Mononuclear cell (primary cell): ENCODE results near the gene PITRM1. TPM values are rescaled to one million over a fixed set of nuclear protein-coding genes. Genes with fewer than 3 reads are reported as not detected.

Experiments
- H3K27me3 ChIP-seq: 2 replicates; pipeline ENCODE4 v1.6.0; 2011; ENCODE audit warnings: low read length, control low read depth; ENCODE audit not compliant: insufficient read depth
- H3K4me1 ChIP-seq: 2 replicates; pipeline ENCODE4 v1.5.1; 2011; ENCODE audit warnings: mild to moderate bottlenecking, low read length, control low read depth; ENCODE audit not compliant: insufficient read depth
- H3K4me3 ChIP-seq: 2 replicates; pipeline ENCODE4 v1.5.1; 2011; ENCODE audit warnings: mild to moderate bottlenecking, low read length, moderate library complexity
- H3K9me3 ChIP-seq: 2 replicates; pipeline ENCODE4 v1.5.1; 2011; ENCODE audit warnings: low read depth, mild to moderate bottlenecking, control low read depth, low read length
- total RNA-seq: library from RNA; depleted of rRNA; stranded (reverse); fragments of >200 nt; gene quantifications from one replicate; pipeline ENCODE4 v1.2.3, GENCODE V29; 2012

Gene PITRM1
- total RNA-seq, 1 donor, result 52.7 TPM

DNA sequence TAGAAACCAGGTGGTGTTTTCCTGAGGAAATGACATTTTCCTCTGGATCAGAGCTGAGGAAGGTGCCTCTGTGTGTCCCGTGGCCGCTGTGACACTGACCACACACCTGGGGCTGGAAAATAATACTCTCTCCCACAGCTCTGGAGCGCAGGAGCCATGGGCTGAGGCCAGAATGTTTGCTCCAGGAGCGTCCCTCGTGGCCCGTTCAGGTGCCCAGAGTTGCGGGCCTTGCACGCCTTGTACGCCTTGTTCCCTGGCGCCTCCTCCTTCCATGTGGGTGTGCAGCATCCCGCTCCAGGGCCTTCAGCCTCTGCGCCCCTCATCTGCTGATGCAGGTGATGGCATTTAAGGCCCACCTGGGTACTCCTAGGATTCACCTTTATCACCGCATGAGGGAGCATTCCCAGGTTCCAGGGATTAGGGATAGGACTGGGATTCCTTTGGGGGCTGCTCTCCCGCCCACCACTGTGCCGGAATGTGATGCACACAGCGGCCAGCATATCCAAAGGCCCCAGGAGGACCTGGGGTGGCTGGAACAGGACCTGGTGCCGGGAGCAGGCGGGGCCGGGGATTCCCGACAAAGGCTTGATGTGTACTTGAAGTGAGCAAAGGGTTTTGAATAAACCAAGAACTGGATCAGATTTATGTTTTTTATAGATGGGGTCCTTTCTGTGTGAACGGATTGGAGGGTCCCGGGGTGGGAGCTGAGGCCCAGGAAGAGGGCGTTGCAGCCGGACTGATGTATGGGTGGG is 44.0 kb downstream of the PITRM1 start:
- H3K27me3 ChIP-seq, result no peaks in the 10 kb centered on the region
- H3K9me3 ChIP-seq, result no peaks in the 10 kb centered on the region

DNA sequence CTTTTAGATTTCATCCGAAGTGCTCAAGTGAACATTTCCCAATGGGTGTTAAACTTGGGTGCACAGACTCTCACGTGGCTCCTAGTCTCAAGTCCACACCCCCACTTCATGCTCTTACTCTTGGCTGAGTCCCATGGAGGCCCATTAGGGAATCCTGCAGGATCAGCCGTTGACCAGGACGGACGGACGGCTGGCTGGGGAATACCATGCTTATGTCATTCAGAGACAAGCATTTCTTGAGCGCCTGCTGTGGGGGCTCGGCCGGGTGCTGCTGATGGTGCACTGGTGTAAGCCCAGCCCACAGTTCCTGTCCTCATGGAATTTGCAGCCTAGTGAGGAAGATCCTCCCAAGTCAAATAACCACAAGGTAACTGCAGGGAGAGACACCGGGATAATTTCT is 44.7 kb downstream of the PITRM1 start:
- Histone ChIP-seq H3K27me3 (no peaks in the 10 kb centered on the region), H3K9me3 (no peaks in the 10 kb centered on the region), H3K4me3 (no peak overlapping the region), H3K4me1 (no peaks in the 10 kb centered on the region)

More for the DNA sequence above, 44.0 kb downstream of the PITRM1 start:
- Histone ChIP-seq H3K4me3 (no peak overlapping the region), H3K4me1 (no peaks in the 10 kb centered on the region)

DNA sequence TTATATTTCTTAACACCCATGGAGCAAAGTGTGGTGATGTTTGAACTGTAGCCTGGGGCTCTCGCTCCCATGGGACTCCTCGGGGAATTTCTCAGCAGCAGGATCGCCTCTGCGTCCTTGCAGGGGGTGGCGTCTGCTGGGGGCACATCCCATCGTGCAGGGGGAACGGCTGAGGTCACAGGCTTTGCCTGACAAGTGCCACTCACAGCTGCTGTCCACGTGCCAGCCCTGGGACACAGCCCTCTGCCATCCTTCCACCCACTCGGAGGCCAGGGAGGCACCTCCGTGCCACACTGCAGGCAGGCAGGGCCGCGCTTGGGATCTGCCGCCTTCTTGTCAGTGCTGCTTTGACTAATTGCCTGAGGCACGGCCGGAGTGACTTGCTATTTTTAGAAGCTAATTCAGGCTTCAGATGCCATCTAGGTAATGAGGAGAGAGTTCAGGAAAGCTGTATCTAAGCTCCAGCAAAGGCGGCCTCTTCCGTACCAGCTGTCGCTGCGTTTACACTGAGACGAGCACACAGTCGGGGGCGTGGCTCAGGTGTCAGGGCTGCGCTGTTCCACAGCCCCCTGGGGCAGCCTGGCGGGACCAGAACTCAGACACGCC is 45.7 kb downstream of the PITRM1 start:
- no peaks in the 10 kb centered on the region for H3K27me3 ChIP-seq
- no peaks in the 10 kb centered on the region for H3K4me1 ChIP-seq
- no peak overlapping the region for H3K4me3 ChIP-seq
- no peaks in the 10 kb centered on the region for H3K9me3 ChIP-seq

DNA sequence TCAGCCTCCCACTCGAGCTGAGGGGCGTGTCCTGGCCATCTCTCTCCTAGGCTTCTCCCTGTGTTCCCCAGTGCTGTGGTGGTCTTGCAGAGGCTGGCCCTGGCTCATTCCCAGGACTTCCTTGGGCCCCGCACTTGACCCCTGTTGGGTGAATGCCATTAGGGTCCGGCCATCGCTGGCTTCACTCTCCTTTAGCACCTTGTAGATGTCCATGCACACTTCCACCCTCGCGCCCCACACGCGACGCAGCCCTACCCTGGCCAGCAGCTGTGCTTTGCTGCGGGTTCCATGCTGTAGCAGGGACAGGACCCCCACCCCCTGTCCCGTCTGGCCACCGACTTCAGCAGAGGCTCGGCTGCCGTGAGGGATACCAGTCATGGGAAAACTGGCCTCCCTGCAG is 46.3 kb downstream of the PITRM1 start:
- Histone ChIP-seq H3K9me3 (no peaks in the 10 kb centered on the region), H3K4me3 (no peak overlapping the region), H3K27me3 (no peaks in the 10 kb centered on the region), H3K4me1 (no peaks in the 10 kb centered on the region)

DNA sequence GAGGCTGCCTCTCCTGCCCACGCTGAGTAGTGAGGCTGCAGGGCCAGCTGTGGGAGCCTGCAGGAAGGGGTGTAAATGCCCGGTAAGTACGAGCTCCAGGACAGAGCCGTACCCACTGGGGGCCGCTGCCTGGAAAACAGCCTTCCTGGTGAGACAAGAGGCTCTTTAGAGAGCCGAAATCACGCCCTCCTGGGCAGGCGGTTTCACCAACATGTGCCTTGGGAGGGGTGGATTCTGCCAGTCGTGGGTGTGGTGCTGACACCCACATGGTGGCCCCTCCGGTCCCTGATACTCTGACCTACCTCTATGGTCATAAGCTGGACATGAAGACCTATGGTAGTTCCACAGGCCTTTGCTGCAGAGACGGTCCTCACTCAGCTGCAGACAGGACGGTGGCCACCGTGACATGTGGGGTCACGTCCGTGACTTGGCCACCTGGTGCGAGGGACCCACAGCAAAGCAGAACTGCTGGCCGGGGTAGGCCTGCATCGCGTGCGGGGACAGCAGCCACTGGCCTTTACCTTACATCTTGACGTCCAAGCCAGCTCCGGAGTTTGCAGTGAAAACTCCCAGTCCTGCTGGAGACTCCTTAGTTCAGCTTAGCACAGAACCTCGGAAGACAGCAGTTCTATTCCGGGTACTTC is 46.9 kb downstream of the PITRM1 start:
- H3K9me3 ChIP-seq, result no peaks in the 10 kb centered on the region
- no peaks in the 10 kb centered on the region for H3K4me1 ChIP-seq
- no peak overlapping the region for H3K4me3 ChIP-seq
- no peaks in the 10 kb centered on the region for H3K27me3 ChIP-seq

DNA sequence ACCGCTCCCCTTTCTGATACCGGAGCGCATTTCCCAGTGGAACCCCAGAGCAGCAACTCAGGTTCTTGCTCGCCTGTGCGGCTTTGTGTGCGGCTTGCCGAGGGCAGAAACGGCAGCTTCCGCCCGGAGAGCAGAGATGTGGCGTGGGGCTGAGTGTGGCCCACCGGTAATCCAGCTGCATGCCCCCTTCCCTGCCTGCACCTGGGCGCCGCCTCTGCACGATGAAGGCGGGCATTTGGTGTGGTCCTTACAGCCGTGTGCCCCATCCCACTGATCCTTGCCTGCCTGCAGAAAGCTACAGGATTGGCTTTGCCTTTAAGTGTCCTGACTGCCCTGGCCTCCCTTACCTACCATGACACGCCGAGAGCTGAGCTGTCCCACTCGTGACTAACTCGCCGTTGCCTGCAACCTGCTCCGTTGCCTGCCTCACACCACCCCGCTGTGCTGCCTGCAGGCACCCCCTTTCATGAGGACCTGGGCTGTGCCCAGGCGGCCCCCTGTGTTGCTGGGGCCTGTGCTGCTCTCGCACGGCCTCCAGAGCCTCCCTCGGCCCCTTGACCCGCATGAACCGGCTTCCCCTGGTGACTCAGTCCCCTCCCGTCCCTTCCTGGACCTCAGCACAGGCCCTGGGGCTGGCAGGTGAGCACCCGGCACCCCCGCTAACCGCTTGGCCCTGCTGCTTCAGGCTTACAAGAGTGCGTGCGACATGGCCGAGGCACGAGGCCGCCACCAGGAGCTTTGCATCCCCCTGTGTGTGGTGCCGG is 48.0 kb downstream of the PITRM1 start:
- Histone ChIP-seq H3K4me3 (no peak overlapping the region), H3K4me1 (no peaks in the 10 kb centered on the region), H3K27me3 (no peaks in the 10 kb centered on the region), H3K9me3 (no peaks in the 10 kb centered on the region)

GRCh38 chr10:3123571-3124411 is 48.8 kb downstream of the PITRM1 start:
- H3K27me3 ChIP-seq, result no peaks in the 10 kb centered on the region
- H3K4me3 ChIP-seq, result no peak overlapping the region
- H3K9me3 ChIP-seq, result no peaks in the 10 kb centered on the region

GRCh38 chr10:3122486-3123205 is 49.9 kb downstream of the PITRM1 start:
- H3K4me1 ChIP-seq, result no peaks in the 10 kb centered on the region
- H3K27me3 ChIP-seq, result no peaks in the 10 kb centered on the region
- H3K4me3 ChIP-seq, result no peak overlapping the region

More at GRCh38 chr10:3123571-3124411, 48.8 kb downstream of the PITRM1 start:
- H3K4me1 ChIP-seq, result no peaks in the 10 kb centered on the region

DNA sequence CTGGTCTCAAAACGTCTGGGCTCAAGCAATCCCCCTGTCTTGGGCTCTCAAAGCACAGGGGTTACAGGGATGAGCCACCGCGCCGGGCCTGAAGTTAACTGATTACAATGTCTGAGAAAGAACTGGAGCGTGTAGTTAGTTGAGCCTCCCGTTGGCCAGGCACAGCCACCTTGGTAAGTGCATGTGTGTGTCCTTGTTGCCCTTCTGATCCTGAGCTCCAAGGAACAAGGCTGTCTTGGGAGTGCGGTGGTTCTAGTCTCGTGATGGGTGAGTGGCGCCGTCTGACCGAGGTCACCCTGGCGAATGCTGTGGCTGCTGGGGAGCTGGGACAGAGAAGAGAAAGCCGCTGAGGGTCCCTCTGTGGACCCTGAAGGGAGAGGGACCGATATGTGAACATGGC is 50.5 kb downstream of the PITRM1 start:
- Histone ChIP-seq H3K9me3 (no peaks in the 10 kb centered on the region), H3K4me3 (no peak overlapping the region), H3K27me3 (no peaks in the 10 kb centered on the region), H3K4me1 (no peaks in the 10 kb centered on the region)

More at GRCh38 chr10:3122486-3123205, 49.9 kb downstream of the PITRM1 start:
- H3K9me3 ChIP-seq, result no peaks in the 10 kb centered on the region

DNA sequence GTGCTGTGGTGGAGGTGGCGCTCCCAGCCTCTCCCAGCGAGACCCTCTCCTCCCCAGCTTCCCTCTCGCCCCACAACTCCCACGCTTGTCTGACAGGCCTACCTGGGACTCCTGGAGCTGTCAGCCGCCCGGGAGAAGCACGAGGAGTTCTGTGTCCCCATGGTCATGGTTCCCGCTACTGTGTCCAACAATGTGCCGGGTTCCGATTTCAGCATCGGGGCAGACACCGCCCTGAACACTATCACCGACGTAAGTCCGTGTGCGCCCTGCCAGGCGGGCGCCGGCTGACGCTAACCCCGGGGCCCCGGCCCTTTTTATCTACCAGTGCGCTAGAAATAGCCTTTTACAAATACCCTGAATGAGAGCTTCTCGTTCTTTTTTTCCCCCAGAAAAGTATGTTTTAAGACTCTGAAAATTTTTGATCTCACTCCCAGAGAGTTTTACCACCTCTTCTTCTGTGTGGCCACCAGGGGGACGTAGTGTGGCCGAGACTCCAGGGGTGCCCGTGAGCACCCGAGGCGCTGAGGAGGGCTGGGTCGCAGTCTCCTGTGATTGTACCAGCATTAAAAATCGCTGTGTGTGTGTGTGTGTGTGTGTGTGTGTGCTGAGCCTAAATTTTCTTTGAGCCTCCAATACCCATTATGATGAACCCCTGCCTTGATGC is 52.7 kb downstream of the PITRM1 start:
- Histone ChIP-seq H3K27me3 (no peaks in the 10 kb centered on the region), H3K4me1 (no peaks in the 10 kb centered on the region), H3K4me3 (no peak overlapping the region), H3K9me3 (no peaks in the 10 kb centered on the region)

GRCh38 chr10:3118641-3119091 is 53.9 kb downstream of the PITRM1 start:
- Histone ChIP-seq H3K4me1 (no peaks in the 10 kb centered on the region), H3K27me3 (no peaks in the 10 kb centered on the region), H3K9me3 (no peaks in the 10 kb centered on the region), H3K4me3 (no peak overlapping the region)

GRCh38 chr10:3117486-3117885 is 55.1 kb downstream of the PITRM1 start:
- Histone ChIP-seq H3K4me3 (no peak overlapping the region), H3K4me1 (no peaks in the 10 kb centered on the region), H3K27me3 (no peaks in the 10 kb centered on the region), H3K9me3 (no peaks in the 10 kb centered on the region)

- no peaks in the 10 kb centered on the region for H3K4me1 ChIP-seq
- H3K4me3 ChIP-seq, result no peak overlapping the region
- no peaks in the 10 kb centered on the region for H3K27me3 ChIP-seq
- no peaks in the 10 kb centered on the region for H3K9me3 ChIP-seq
Observed at GRCh38 chr10:3116508-3117100, 56.0 kb downstream of the PITRM1 start.
